Subcutaneous abdominal adipose tissue (tissue), 5 donors: ENCODE results near the gene GIMAP5.

ENCODE experiments used
- H3K27ac ChIP-seq: one replicate; pipeline ENCODE4 v1.7.0; 2013; ENCODE audit warnings: low read depth, mild to moderate bottlenecking, inconsistent platforms, low read length, moderate library complexity
- H3K27me3 ChIP-seq, 5 donors: one replicate each; pipeline ENCODE4 v1.7.0; 2013; ENCODE audit warnings: low read length in 5 of 5, inconsistent platforms in 1 of 5; ENCODE audit not compliant: control insufficient read depth in 5 of 5, insufficient read depth in 4 of 5
- H3K36me3 ChIP-seq, 5 donors: one replicate each; pipeline ENCODE4 v1.7.0; 2013; ENCODE audit warnings: low read length in 5 of 5; ENCODE audit not compliant: control insufficient read depth in 5 of 5, insufficient read depth in 5 of 5
- H3K4me1 ChIP-seq, 5 donors: one replicate each; pipeline ENCODE4 v1.7.0; 2013; ENCODE audit warnings: low read length in 5 of 5, mild to moderate bottlenecking in 3 of 5, moderate library complexity in 1 of 5; ENCODE audit not compliant: control insufficient read depth in 5 of 5, insufficient read depth in 5 of 5
- H3K4me3 ChIP-seq, 5 donors: one replicate each; pipeline ENCODE4 v1.7.0; 2013; ENCODE audit warnings: low read length in 5 of 5, low read depth in 1 of 5
- H3K9ac ChIP-seq, 5 donors: one replicate each; pipeline ENCODE4 v1.7.0; 2013; ENCODE audit warnings: low read length in 5 of 5, mild to moderate bottlenecking in 4 of 5, moderate library complexity in 3 of 5
- H3K9me3 ChIP-seq, 5 donors: one replicate each; pipeline ENCODE4 v1.7.0; 2013; ENCODE audit warnings: low read length in 5 of 5; ENCODE audit not compliant: control insufficient read depth in 5 of 5
- donor health status: healthy.
- donor health status: healthy.
- donor health status: healthy.
- donor health status: healthy.
- donor health status: healthy.

The GIMAP5 gene

DNA sequence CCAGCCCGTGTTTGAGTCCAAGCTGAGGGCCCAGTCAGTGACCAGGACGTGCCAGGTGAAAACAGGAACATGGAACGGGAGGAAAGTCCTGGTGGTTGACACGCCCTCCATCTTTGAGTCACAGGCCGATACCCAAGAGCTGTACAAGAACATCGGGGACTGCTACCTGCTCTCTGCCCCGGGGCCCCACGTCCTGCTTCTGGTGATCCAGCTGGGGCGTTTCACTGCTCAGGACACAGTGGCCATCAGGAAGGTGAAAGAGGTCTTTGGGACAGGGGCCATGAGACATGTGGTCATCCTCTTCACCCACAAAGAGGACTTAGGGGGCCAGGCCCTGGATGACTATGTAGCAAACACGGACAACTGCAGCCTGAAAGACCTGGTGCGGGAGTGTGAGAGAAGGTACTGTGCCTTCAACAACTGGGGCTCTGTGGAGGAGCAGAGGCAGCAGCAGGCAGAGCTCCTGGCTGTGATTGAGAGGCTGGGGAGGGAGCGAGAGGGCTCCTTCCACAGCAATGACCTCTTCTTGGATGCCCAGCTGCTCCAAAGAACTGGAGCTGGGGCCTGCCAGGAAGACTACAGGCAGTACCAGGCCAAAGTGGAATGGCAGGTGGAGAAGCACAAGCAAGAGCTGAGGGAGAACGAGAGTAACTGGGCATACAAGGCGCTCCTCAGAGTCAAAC is 5.2 kb downstream of the GIMAP5 start:
- Histone ChIP-seq H3K27me3 (peaks cover 0 to 7% (median 0%) of the 10 kb centered on the region in 5 donors), H3K9me3 (peaks cover 0 to 2% (median 0%) of the 10 kb centered on the region in 5 donors), H3K27ac (no peak overlapping the region), H3K4me3 (peak overlapping the region in 1 of 5 donors; percentile 11), H3K9ac (no peak overlapping the region), H3K36me3 (peaks cover 0 to 36% (median 31%) of the 10 kb centered on the region in 5 donors), H3K4me1 (peaks cover 0 to 49% (median 13%) of the 10 kb centered on the region in 5 donors)

- no peak overlapping the region for H3K4me3 ChIP-seq
These were observed 6.9 kb downstream of the GIMAP5 start for GRCh38 chr7:150744041-150744656.

DNA sequence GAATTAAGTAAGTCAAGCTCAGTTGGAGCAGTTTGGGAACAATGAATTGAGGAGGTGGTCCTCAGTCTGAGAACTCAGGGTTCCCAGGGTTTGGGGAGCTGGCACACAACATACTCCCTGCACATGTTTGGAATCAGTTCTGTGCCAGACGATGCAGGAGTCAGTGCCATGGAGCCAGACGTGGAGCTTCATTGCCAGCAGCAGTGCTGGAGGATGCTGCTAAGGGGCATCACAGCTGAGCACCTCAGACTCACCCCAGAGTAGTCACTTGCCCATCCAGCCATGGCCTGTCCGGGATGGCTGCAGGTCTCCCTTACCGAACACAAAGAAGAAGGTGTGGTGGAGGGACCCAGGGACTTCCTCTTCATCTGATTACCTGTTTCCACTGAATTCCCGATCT is 7.9 kb downstream of the GIMAP5 start:
- Histone ChIP-seq H3K27me3 (peaks cover 0 to 7% (median 0%) of the 10 kb centered on the region in 5 donors), H3K36me3 (peaks cover 0 to 36% (median 31%) of the 10 kb centered on the region in 5 donors), H3K4me1 (peaks cover 0 to 47% (median 13%) of the 10 kb centered on the region in 5 donors), H3K9ac (no peak overlapping the region), H3K4me3 (no peak overlapping the region), H3K9me3 (peaks cover 0 to under 1% (median 0%) of the 10 kb centered on the region in 5 donors), H3K27ac (no peak overlapping the region)

More at GRCh38 chr7:150744041-150744656, 6.9 kb downstream of the GIMAP5 start:
- Histone ChIP-seq H3K9me3 (peaks cover 0 to 2% (median 0%) of the 10 kb centered on the region in 5 donors), H3K27me3 (peaks cover 0 to 7% (median 0%) of the 10 kb centered on the region in 5 donors), H3K9ac (no peak overlapping the region), H3K4me1 (peaks cover 0 to 49% (median 13%) of the 10 kb centered on the region in 5 donors), H3K36me3 (peaks cover 0 to 36% (median 31%) of the 10 kb centered on the region in 5 donors), H3K27ac (no peak overlapping the region)

DNA sequence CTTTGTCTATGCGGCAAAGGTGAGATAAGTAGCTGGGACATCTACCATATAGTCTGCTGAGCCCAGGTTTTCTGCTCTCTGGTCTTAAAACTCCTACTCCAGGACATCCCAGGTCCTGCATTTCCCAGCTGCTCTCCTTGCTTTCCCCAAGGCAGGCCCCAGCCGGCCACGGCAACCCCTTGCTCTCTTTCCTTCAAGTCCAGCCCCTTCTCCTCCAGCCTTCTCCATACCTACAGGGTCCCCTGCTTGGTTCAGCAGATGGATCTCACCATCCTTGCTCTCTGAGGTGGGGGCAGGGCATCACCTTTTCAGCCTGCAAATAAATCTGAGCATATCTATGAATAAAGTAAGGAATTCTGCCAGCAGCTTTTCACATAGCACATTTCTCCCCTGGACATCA is 8.7 kb downstream of the GIMAP5 start:
- peaks cover 0 to 42% (median 13%) of the 10 kb centered on the region in 5 donors for H3K4me1 ChIP-seq
- H3K9ac ChIP-seq: no peak overlapping the region
- H3K36me3 ChIP-seq: peaks cover 0 to 36% (median 30%) of the 10 kb centered on the region in 5 donors
- H3K9me3 ChIP-seq: no peaks in the 10 kb centered on the region
- peaks cover 0 to 7% (median 0%) of the 10 kb centered on the region in 5 donors for H3K27me3 ChIP-seq
- H3K4me3 ChIP-seq: no peak overlapping the region
- H3K27ac ChIP-seq: no peak overlapping the region

DNA sequence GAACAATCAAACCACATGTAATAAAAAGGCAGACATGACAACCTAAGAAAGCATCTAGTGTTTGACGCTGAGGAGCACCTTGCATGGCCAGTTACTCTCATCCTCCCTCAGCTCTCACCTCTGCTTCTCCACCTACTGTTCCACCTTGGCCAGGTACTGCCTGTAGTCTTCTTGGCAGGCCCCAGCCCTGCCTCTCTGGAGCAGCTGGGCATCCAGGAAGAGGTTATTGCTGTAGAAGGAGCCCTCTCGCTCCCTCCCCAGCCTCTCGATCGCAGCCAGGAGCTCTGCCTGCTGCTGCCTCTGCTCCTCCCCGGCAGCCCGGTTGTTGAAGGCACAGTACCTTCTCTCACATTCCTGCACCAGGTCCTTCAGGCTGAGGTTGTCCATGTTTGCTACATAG is 9.7 kb downstream of the GIMAP5 start:
- no peaks in the 10 kb centered on the region for H3K9me3 ChIP-seq
- peaks cover 0 to 28% (median 22%) of the 10 kb centered on the region in 5 donors for H3K36me3 ChIP-seq
- H3K27ac ChIP-seq: no peak overlapping the region
- no peak overlapping the region for H3K9ac ChIP-seq
- H3K27me3 ChIP-seq: peaks cover 0 to 7% (median 0%) of the 10 kb centered on the region in 5 donors
- H3K4me1 ChIP-seq: peaks cover 0 to 34% (median 13%) of the 10 kb centered on the region in 5 donors
- H3K4me3 ChIP-seq: no peak overlapping the region

GRCh38 chr7:150748376-150748775 is 11.2 kb downstream of the GIMAP5 start:
- Histone ChIP-seq H3K27ac (no peak overlapping the region), H3K9me3 (no peaks in the 10 kb centered on the region), H3K4me3 (no peak overlapping the region), H3K9ac (no peak overlapping the region), H3K4me1 (peaks cover 0 to 26% (median 4%) of the 10 kb centered on the region in 5 donors), H3K36me3 (peaks cover 0 to 13% (median 8%) of the 10 kb centered on the region in 5 donors), H3K27me3 (peaks cover 0 to 5% (median 0%) of the 10 kb centered on the region in 5 donors)

DNA sequence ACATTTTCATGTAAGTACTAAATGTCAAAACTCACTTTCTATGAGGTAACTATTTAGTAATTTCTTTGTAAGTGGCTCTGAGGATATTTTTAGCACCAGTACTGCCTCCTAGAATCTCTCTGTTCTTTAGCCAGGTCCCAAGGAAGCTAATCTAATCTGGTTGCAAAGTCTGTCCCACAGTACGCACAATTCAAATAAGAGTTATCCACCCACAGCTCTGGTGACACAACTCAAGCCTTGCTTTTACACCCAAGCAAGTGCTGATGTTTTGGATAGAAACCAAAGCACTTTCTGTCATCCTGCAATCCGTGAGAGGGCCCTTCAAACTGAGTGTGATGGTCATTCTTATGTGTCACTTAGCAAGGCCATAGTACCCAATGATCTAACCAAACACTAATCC is 14.5 kb downstream of the GIMAP5 start:
- no peak overlapping the region for H3K4me3 ChIP-seq
- H3K9me3 ChIP-seq: no peaks in the 10 kb centered on the region
- no peaks in the 10 kb centered on the region for H3K36me3 ChIP-seq
- peaks cover 3 to 28% (median 8%) of the 10 kb centered on the region in 5 donors for H3K4me1 ChIP-seq
- peaks cover 0 to 5% (median 0%) of the 10 kb centered on the region in 5 donors for H3K27me3 ChIP-seq
- no peak overlapping the region for H3K27ac ChIP-seq
- no peak overlapping the region for H3K9ac ChIP-seq

GRCh38 chr7:150753239-150753638 is 16.0 kb downstream of the GIMAP5 start:
- Histone ChIP-seq H3K27ac (peak overlapping the region; percentile 30), H3K4me3 (no peak overlapping the region), H3K27me3 (peaks cover 0 to 5% (median 0%) of the 10 kb centered on the region in 5 donors), H3K36me3 (no peaks in the 10 kb centered on the region), H3K4me1 (peaks cover 3 to 28% (median 8%) of the 10 kb centered on the region in 5 donors), H3K9ac (peak overlapping the region in 1 of 5 donors; percentile 14), H3K9me3 (no peaks in the 10 kb centered on the region)

- H3K27ac ChIP-seq: peak overlapping the region; percentile 30
- H3K9me3 ChIP-seq: no peaks in the 10 kb centered on the region
- peaks cover 0 to 5% (median 0%) of the 10 kb centered on the region in 5 donors for H3K27me3 ChIP-seq
- H3K36me3 ChIP-seq: no peaks in the 10 kb centered on the region
- no peak overlapping the region for H3K4me3 ChIP-seq
- peaks cover 3 to 28% (median 8%) of the 10 kb centered on the region in 5 donors for H3K4me1 ChIP-seq
- H3K9ac ChIP-seq: no peak overlapping the region
These were observed 16.8 kb downstream of the GIMAP5 start for GRCh38 chr7:150753826-150754603.
